ENCODE data around the gene DNAH14. TPM values are rescaled to one million over a fixed set of nuclear protein-coding genes. Genes with fewer than 3 reads are reported as not detected.

The DNAH14 gene
- total RNA-seq, 2 experiments from 2014 or later, result 1.8 to 2.3 TPM

DNA sequence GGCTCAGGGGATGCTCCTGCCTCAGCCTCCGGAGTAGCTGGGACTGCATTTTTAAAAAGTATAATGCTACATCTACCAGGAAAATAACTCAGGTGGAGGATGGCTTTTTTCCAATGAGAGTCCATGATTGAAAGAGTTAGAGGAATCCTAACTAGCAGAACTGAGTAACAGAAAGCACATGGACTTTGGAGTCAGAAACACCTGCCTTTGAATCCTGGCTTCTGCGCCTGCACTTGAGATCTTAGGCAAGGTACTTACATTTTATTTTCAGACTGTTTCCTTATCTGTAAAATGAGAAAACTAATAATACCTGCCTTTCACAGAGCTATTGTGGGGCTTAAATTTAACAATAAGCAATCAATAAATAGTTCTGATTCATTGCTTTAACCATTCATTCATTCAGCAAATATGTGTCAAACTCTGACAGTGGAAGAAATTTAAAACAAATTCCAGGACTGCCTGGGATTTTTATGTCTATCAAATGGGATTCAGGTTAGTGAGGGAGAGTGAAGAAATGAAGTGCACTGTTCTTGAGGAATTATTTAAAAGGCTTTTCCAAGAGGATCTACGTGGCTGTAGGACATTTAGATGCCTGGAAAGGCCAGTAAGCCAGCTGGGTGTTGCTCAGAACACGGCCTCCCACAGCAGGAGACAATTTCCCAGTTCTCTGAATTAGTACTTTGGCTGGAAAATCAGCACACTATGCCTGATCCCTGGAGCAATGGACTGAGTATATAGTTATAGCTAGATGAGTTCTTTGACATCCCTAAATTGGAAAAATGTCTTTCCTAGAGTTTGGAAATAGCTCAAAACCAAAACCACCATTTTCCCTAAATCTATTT lies 511.1 kb downstream of the DNAH14 start:
- no peaks in the 10 kb centered on the region for H3K9me3 Mint-ChIP-seq
- H3K36me3 Mint-ChIP-seq (ENCODE audit: low read depth), result no peaks in the 10 kb centered on the region
- CTCF ChIA-PET, result interaction anchor here (1.0 to 1.7 kb wide), 10 partner anchors 11 to 41 kb away, joined by 3 to 12 read pairs (median 4); partner anchors contain the start of gene LBR
- no peaks in the 10 kb centered on the region for H3K27me3 Mint-ChIP-seq
- ATAC-seq (no peak), DNase-seq (no peak)
- peaks cover 45% of the 10 kb centered on the region for H3K4me1 Mint-ChIP-seq (ENCODE audit: low read depth)
- POLR2A ChIA-PET, result interaction anchor here (0.9 to 8.7 kb wide), 2 partner anchors 12 to 28 kb away, joined by 4 to 109 read pairs; partner anchors contain the start of gene LBR
- no peak for TF ChIP-seq CTCF (IDR thresholded peaks at IDR 0.05)
- intact Hi-C loops (cut with micrococcal nuclease), result no loop called here
- no peak overlapping the region for H3K27ac Mint-ChIP-seq
- H3K4me3 Mint-ChIP-seq, result no peak overlapping the region

- H3K27ac Mint-ChIP-seq, result peak overlapping the region; percentile 79
- peaks cover 51% of the 10 kb centered on the region for H3K4me1 Mint-ChIP-seq (ENCODE audit: low read depth)
- CTCF ChIA-PET, result interaction anchor here (1.0 to 1.7 kb wide), 10 partner anchors 12 to 40 kb away, joined by 3 to 12 read pairs (median 4); partner anchors contain the start of gene LBR
- peak overlapping the region; percentile 28 for H3K4me3 Mint-ChIP-seq
- intact Hi-C loops (cut with micrococcal nuclease), result no loop called here
- DNase-seq, result no peak
- H3K36me3 Mint-ChIP-seq (ENCODE audit: low read depth), result no peaks in the 10 kb centered on the region
- POLR2A ChIA-PET, result interaction anchor here (0.9 to 8.7 kb wide), 3 partner anchors 13 to 27 kb away, joined by 4 to 109 read pairs (median 5); partner anchors contain the start of gene LBR
- no peaks in the 10 kb centered on the region for H3K9me3 Mint-ChIP-seq
- ATAC-seq, result no peak
- no peaks in the 10 kb centered on the region for H3K27me3 Mint-ChIP-seq
- peak; percentile 34 for TF ChIP-seq CTCF (IDR thresholded peaks at IDR 0.05)
Observed at GRCh38 chr1:225441314-225442122, 512.0 kb downstream of the DNAH14 start.

- POLR2A ChIA-PET, result interaction anchor here (2.1 to 8.7 kb wide), 2 partner anchors 12 to 13 kb away, joined by 5 to 109 read pairs; partner anchors contain the start of gene LBR
- no peak for DNase-seq
- no peaks in the 10 kb centered on the region for H3K9me3 Mint-ChIP-seq
- peak overlapping the region; percentile 28 for H3K4me3 Mint-ChIP-seq
- no peak for ATAC-seq
- peak overlapping the region; percentile 79 for H3K27ac Mint-ChIP-seq
- no peaks in the 10 kb centered on the region for H3K27me3 Mint-ChIP-seq
- intact Hi-C loops (cut with micrococcal nuclease), result no loop called here
- no peaks in the 10 kb centered on the region for H3K36me3 Mint-ChIP-seq (ENCODE audit: low read depth)
- CTCF ChIA-PET, result interaction anchor here (1.0 to 1.7 kb wide), 6 partner anchors 12 to 31 kb away, joined by 3 to 12 read pairs (median 4); partner anchors contain the start of gene LBR
- TF ChIP-seq CTCF (IDR thresholded peaks at IDR 0.05), result no peak
- H3K4me1 Mint-ChIP-seq (ENCODE audit: low read depth), result peaks cover 51% of the 10 kb centered on the region
Observed at GRCh38 chr1:225442123-225442505, 512.6 kb downstream of the DNAH14 start.

DNA sequence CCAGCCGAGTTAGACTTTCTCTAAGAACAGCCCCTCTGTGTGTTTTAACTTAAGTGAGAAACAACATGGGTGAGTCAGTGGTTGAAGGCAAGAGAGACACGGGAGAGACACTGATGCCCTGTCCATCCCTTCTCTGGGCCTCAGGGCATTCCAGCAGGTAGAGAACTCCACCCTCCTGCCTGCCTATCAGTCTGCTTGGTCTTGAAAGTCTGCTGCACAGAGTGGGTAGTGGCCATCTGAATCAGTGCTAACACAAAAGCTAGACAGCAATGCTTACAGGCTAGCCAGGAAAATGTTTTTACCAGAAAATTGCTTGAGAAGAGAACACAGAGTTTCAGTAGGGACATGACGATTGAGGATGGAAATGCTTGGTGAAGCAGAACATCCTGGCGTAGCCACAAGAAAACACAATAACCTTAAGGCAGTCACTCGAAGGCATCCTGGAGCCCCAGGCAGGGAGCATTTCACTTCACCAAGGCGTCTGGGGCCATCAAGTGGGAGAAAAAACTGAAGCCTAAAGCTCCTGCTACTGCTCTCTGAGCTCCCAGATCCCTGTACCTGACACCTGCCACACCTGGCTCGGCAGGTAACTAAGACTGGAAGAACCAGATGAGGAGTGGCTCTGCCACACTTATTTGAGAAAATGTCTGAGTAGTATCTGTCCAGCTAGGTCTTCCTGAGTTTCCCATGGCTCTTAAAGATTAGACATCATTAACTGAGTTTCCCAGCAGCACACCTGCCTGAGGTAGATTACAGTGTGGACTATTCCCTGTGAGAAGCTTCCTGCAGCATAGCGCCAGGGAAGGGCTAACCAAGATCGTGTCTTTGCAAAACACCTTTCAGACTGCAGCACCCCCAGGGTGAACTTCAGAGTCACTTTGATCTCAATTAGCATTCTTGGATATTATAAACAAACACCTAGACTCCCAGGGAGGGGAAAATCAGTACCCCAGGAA lies 516.4 kb downstream of the DNAH14 start:
- DNase-seq (no peak), ATAC-seq (no peak)
- H3K4me1 Mint-ChIP-seq (ENCODE audit: low read depth), result peaks cover 58% of the 10 kb centered on the region
- POLR2A ChIA-PET, result interaction anchor here (0.8 to 8.7 kb wide), 9 partner anchors 9 to 529 kb away, joined by 3 to 109 read pairs (median 4); partner anchors contain the start of genes LBR and TMEM63A
- peak overlapping the region; percentile 55 for H3K4me3 Mint-ChIP-seq
- intact Hi-C loops (cut with micrococcal nuclease), result no loop called here
- H3K36me3 Mint-ChIP-seq (ENCODE audit: low read depth), result no peaks in the 10 kb centered on the region
- H3K27ac Mint-ChIP-seq, result peak overlapping the region; percentile 95
- CTCF ChIA-PET, result interaction anchor here (1.1 to 3.0 kb wide), 9 partner anchors 9 to 29 kb away, joined by 3 to 11 read pairs (median 4); partner anchors contain the start of gene LBR
- TF ChIP-seq CTCF (IDR thresholded peaks at IDR 0.05), result no peak
- no peaks in the 10 kb centered on the region for H3K9me3 Mint-ChIP-seq
- H3K27me3 Mint-ChIP-seq, result no peaks in the 10 kb centered on the region
